ENCODE results near the gene TRPM3. TPM values are rescaled to one million over a fixed set of nuclear protein-coding genes. Genes with fewer than 3 reads are reported as not detected.

TRPM3 gene
- total RNA-seq, 1 donor from 2014 or later: 0.25 TPM

DNA sequence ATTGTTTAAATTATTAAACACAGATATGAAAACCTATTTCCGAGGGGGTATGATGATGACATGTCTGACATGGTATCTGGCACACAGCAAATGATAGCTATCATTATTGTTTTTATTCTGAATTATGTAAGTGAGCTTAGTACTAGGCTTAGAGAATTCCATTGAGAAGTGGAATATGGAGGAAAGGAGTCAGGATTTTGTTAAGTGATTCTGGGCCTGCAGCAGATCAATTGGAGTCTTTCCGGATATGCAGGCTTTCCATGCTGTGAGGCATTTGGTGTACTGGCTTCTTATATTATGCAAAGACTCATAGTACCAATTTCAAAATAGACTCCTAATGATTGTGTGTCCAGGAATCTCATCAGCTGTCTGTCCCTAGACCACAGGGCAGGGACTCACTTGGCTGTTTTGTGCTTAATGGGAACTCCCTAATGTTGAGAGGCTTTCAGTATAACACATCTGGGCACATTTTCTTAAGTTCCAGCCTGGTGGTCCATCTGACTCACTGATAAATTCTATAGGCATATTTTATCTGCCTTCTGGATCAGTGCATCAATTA is 527.0 kb downstream of the TRPM3 start:
- H3K4me3 ChIP-seq: no peak overlapping the region
- no peaks in the 10 kb centered on the region for H3K36me3 ChIP-seq
- no peaks in the 10 kb centered on the region for H3K27me3 ChIP-seq
- no peak overlapping the region for H3K27ac ChIP-seq
- H3K9me3 ChIP-seq: no peaks in the 10 kb centered on the region
- H3K4me1 ChIP-seq: peaks cover 19% of the 10 kb centered on the region
- TF ChIP-seq POLR2A (IDR thresholded peaks at IDR 0.05): no peak
- TF ChIP-seq, protein P1, sequence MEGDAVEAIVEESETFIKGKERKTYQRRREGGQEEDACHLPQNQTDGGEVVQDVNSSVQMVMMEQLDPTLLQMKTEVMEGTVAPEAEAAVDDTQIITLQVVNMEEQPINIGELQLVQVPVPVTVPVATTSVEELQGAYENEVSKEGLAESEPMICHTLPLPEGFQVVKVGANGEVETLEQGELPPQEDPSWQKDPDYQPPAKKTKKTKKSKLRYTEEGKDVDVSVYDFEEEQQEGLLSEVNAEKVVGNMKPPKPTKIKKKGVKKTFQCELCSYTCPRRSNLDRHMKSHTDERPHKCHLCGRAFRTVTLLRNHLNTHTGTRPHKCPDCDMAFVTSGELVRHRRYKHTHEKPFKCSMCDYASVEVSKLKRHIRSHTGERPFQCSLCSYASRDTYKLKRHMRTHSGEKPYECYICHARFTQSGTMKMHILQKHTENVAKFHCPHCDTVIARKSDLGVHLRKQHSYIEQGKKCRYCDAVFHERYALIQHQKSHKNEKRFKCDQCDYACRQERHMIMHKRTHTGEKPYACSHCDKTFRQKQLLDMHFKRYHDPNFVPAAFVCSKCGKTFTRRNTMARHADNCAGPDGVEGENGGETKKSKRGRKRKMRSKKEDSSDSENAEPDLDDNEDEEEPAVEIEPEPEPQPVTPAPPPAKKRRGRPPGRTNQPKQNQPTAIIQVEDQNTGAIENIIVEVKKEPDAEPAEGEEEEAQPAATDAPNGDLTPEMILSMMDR (IDR thresholded peaks at IDR 0.05): no peak
- TF ChIP-seq POLR2AphosphoS5 (IDR thresholded peaks at IDR 0.05; ENCODE audit: insufficient read depth in 1 of 2, low read depth in 1 of 2): no peak
- intact Hi-C loops (cut with DNase I): no loop called here
- DNase-seq (ENCODE audit: extremely low spot score in 2 of 2): peak in 1 of 2 donors; percentile 34

DNA sequence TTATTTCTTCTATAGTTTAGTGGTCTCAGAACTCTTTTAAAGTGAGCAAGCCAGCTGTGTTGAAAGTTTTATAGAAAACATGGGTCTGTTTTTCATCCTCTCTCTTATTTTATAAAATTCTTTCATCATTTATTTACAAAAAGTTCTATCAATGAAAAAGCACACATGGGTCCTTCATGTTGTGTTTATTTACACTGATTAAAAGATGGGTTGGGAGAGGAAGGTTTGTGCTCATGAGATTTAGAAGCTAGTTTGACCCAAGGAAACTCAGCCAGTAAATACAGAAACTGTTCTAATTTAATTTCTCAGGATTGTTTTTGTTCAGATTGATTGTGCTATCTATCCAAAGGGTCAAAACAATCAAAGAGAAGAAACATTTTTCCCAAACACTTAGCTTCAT is 528.2 kb downstream of the TRPM3 start:
- no peaks in the 10 kb centered on the region for H3K9me3 ChIP-seq
- H3K4me1 ChIP-seq: peaks cover 32% of the 10 kb centered on the region
- intact Hi-C loops (cut with DNase I): no loop called here
- H3K4me3 ChIP-seq: no peak overlapping the region
- TF ChIP-seq POLR2AphosphoS5 (IDR thresholded peaks at IDR 0.05; ENCODE audit: insufficient read depth in 1 of 2, low read depth in 1 of 2) (no peak), POLR2A (IDR thresholded peaks at IDR 0.05) (no peak)
- no peaks in the 10 kb centered on the region for H3K27me3 ChIP-seq
- no peak for DNase-seq (ENCODE audit: extremely low spot score in 2 of 2)
- no peaks in the 10 kb centered on the region for H3K36me3 ChIP-seq
- H3K27ac ChIP-seq: peak overlapping the region; percentile 62

DNA sequence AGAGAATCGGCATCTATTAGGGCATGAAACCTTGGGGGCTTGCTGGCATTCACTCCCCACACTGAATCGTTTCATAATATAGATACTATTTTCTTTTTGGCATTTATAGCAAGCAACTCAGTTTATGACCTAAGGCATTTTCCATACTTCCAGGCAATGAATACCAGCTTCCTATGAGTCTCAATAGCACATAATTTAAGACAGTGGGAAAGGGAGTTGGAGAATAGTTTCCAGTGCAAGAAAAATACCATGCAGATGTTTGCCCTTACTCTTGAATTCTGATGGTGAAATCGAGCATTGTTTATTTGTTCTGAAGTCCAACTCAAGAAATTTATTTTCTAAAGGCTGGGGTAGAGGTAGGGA is 531.1 kb downstream of the TRPM3 start:
- H3K4me1 ChIP-seq: peaks cover 58% of the 10 kb centered on the region
- no peak for DNase-seq (ENCODE audit: extremely low spot score in 2 of 2)
- H3K4me3 ChIP-seq: no peak overlapping the region
- no peaks in the 10 kb centered on the region for H3K9me3 ChIP-seq
- H3K36me3 ChIP-seq: no peaks in the 10 kb centered on the region
- H3K27me3 ChIP-seq: no peaks in the 10 kb centered on the region
- TF ChIP-seq, protein P1 (IDR thresholded peaks at IDR 0.05): no peak
- TF ChIP-seq POLR2A (IDR thresholded peaks at IDR 0.05) (no peak), POLR2AphosphoS5 (IDR thresholded peaks at IDR 0.05; ENCODE audit: insufficient read depth in 1 of 2, low read depth in 1 of 2) (no peak)
- H3K27ac ChIP-seq: peak overlapping the region; percentile 79
- intact Hi-C loops (cut with DNase I): no loop called here

DNA sequence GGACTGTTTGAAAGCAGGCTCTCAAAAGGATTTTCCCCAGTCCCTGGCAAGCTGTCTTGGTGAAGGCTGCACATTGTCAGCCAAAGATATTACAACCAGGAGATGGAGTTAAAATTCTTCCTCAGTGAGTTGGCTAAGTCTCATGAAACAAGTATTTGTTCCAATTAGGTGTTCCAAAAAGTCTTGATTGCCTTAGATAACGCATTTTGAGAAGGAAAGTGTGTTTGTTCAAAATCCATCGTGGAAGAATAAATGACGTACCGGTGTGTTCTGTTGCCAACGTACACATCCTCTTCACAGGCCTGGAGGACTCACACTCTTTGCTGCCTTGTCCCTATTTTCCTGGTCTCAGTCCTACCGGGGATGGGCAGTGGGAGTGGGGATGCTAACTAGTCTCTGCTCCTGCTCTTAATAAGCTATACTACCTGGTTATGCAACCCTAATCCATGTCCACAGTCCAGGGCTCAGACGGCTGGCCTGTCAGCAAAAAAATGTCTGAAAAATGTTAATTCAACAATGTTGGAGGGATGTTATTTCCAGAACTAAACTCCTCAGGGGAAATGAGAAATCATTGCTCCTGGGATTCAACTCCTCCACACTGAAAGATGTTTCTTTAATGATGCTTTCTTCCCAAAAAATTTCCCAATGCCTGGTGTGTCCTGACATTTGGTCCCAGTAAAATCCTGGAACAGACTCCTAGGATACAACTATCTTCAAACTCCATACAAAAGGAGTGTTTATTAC is 531.7 kb downstream of the TRPM3 start:
- DNase-seq (ENCODE audit: extremely low spot score in 2 of 2): peak in 1 of 2 donors; percentile 97
- Histone ChIP-seq H3K9me3 (no peaks in the 10 kb centered on the region), H3K4me3 (peak overlapping the region in 1 of 2 donors; percentile 19), H3K36me3 (no peaks in the 10 kb centered on the region), H3K27ac (peak overlapping the region; percentile 79), H3K27me3 (no peaks in the 10 kb centered on the region), H3K4me1 (peaks cover 58% of the 10 kb centered on the region)
- intact Hi-C loops (cut with DNase I): loop anchor here (5.0 kb wide), 2 partner anchors 107 to 177 kb away; partner anchors contain the start of gene KLF9
- TF ChIP-seq, protein P1 (IDR thresholded peaks at IDR 0.05): no peak
- TF ChIP-seq POLR2AphosphoS5 (IDR thresholded peaks at IDR 0.05; ENCODE audit: insufficient read depth in 1 of 2, low read depth in 1 of 2): peak in 1 of 2 donors; percentile 61

DNA sequence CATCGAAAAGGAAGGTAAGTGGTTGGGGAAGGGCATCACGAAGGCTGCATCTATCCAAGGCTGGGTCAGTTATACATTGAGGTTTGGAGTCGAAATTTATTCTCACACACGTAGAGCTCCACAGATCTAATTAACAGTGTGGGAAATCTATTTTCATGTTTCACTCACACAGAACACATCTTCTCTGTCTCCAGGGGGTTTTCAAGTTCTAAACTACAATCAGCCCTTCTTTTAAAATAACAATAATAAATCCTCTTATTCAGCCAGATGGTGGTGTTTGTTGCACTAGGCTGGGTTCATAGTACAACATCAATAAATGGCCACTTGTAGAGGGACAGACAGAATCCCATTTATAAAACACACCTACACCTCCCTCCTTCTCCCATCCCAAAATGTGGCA is 532.4 kb downstream of the TRPM3 start:
- no peak for DNase-seq (ENCODE audit: extremely low spot score in 2 of 2)
- Histone ChIP-seq H3K4me3 (peak overlapping the region in 1 of 2 donors; percentile 19), H3K36me3 (no peaks in the 10 kb centered on the region), H3K27ac (peak overlapping the region; percentile 79), H3K27me3 (no peaks in the 10 kb centered on the region), H3K4me1 (peaks cover 58% of the 10 kb centered on the region), H3K9me3 (no peaks in the 10 kb centered on the region)
- intact Hi-C loops (cut with DNase I): loop anchor here (5.0 kb wide), 2 partner anchors 107 to 177 kb away; partner anchors contain the start of gene KLF9
- no peak for TF ChIP-seq POLR2AphosphoS5 (IDR thresholded peaks at IDR 0.05; ENCODE audit: insufficient read depth in 1 of 2, low read depth in 1 of 2)
- TF ChIP-seq POLR2A (IDR thresholded peaks at IDR 0.05): no peak
- TF ChIP-seq, protein P1 (IDR thresholded peaks at IDR 0.05): no peak

All from vagina (tissue), 2 donors.